Stomach (tissue), 9 donors: ENCODE measurements around the gene TMEM176A. TPM values are rescaled to one million over a fixed set of nuclear protein-coding genes. Genes with fewer than 3 reads are reported as not detected.
"Not testable (repeated sequence)": the region's sequence is repeated elsewhere in the genome, so short reads cannot be mapped to it uniquely, and the experiment has no call there.

Experiments
- DNase-seq, 2 donors: peaks; one replicate each; pipeline versions ENCODE4 v3.0.0 to v3.0.0-alpha.2; 2013 to 2019
- H3K27ac ChIP-seq, 5 donors: fragments of 200-600 bp in 4 of 5; sonication (generic) in 4 of 5; one replicate each; pipeline ENCODE4 v1.5.1; 2013 to 2019; ENCODE audit warnings: mild to moderate bottlenecking in 1 of 5, moderate library complexity in 1 of 5
- H3K27me3 ChIP-seq, 3 donors: fragments of 200-600 bp; sonication (generic); one replicate each; pipeline ENCODE4 v1.5.1; 2017 to 2019; ENCODE audit warnings: mixed run types in 1 of 3
- H3K36me3 ChIP-seq, 4 donors: fragments of 200-600 bp; sonication (generic); 1 replicate in 3 of 4; 2 replicates in 1 of 4; pipeline ENCODE4 v1.5.1; 2016 to 2019
- H3K4me1 ChIP-seq, 4 donors: fragments of 200-600 bp; sonication (generic); one replicate each; pipeline ENCODE4 v1.5.1; 2016 to 2019
- H3K4me3 ChIP-seq, 4 donors: fragments of 200-600 bp; sonication (generic) in 3 of 4; one replicate each; pipeline ENCODE4 v1.5.1; 2016 to 2019; ENCODE audit warnings: mild to moderate bottlenecking in 1 of 4
- H3K9me3 ChIP-seq, 4 donors: fragments of 200-600 bp; sonication (generic); one replicate each; pipeline ENCODE4 v1.5.1; 2016 to 2019
- CTCF ChIP-seq, 7 experiments: fragments of 450-650 bp in 4 of 7; fragments of 200-600 bp in 3 of 7; sonication (generic) in 3 of 7; IDR thresholded peaks; one replicate each; pipeline ENCODE4 v1.5.1; 2016 to 2019; ENCODE audit warnings: antibody characterized with exemption in 7 of 7, control low read depth in 2 of 7, mild to moderate bottlenecking in 1 of 7
- EP300 ChIP-seq: sonication (generic); formaldehyde crosslinking; IDR thresholded peaks from one replicate; pipeline ENCODE4 v1.6.1; 2017; ENCODE audit warnings: antibody characterized with exemption
- POLR2A ChIP-seq, 4 donors: fragments of 450-650 bp; IDR thresholded peaks; one replicate each; pipeline ENCODE4 v1.6.1; 2016; ENCODE audit warnings: antibody characterized with exemption in 4 of 4, control low read depth in 2 of 4, mild to moderate bottlenecking in 1 of 4, moderate library complexity in 1 of 4
- POLR2AphosphoS5 ChIP-seq, 3 donors: sonication (generic); formaldehyde crosslinking; IDR thresholded peaks; one replicate each; pipeline ENCODE4 v1.6.1; 2016; ENCODE audit warnings: antibody characterized with exemption in 3 of 3
- WGBS, 5 donors: extraction: QIAGEN DNeasy Blood & Tissue Kit in 3 of 5; methylation state at CpG; one replicate each; pipeline versions ENCODE4 v1.1.5 to v1.1.7; 2013 to 2018; 5-methylcytosine and 5-hydroxymethylcytosine counted together
- intact Hi-C: fragments of 100-400 bp; cut with DNase I; formaldehyde crosslinking; loops from one replicate; pipeline ENCODE4 v1.15.1; 2023; ENCODE audit warnings: low total_unique reads
- polyA plus RNA-seq, 3 donors: library from polyadenylated mRNA; stranded (reverse); fragments of 200-250 nt; gene quantifications; one replicate each; pipeline ENCODE4 v1.2.3, GENCODE V29; 2013
- total RNA-seq, 5 donors: library from RNA; depleted of rRNA; stranded (reverse); fragments of >200 nt; gene quantifications; one replicate each; pipeline versions ENCODE4 v1.1.0 to v1.2.3, GENCODE V29; 2014 to 2016
- donor health status: healthy with polysubstance abuse.
- donor health status: Bipolar disorder and iron deficiency.
- donor health status: healthy.

The TMEM176A gene
- total and polyA plus RNA-seq, 8 donors, result 14.7 to 116 (median 38.9) TPM

GRCh38 chr7:150759479-150759878 is 41.1 kb upstream of the TMEM176A start:
- DNase-seq, result no peak
- H3K36me3 ChIP-seq, result no peaks in the 10 kb centered on the region
- no peaks in the 10 kb centered on the region for H3K9me3 ChIP-seq
- peaks cover 0 to 4% (median under 1%) of the 10 kb centered on the region in 4 donors for H3K4me1 ChIP-seq
- intact Hi-C loops, result loop anchor here (10.0 kb wide), 1 partner anchor 305 kb away; the partner anchor contains the start of gene GIMAP8
- TF ChIP-seq CTCF (IDR thresholded peaks at IDR 0.05) (no peak), EP300 (no peak), POLR2AphosphoS5 (IDR thresholded peaks at IDR 0.05) (no peak), POLR2A (IDR thresholded peaks at IDR 0.05) (no peak)
- no peak overlapping the region for H3K27ac ChIP-seq
- H3K27me3 ChIP-seq, result no peaks in the 10 kb centered on the region
- 74 to 83% (median 77%) methylated on average over 1 of the region's 1 CpG for WGBS, 5 donors
- no peak overlapping the region for H3K4me3 ChIP-seq

GRCh38 chr7:150766334-150766709 is 34.2 kb upstream of the TMEM176A start:
- TF ChIP-seq CTCF (IDR thresholded peaks at IDR 0.05) (no peak), POLR2A (IDR thresholded peaks at IDR 0.05) (no peak), POLR2AphosphoS5 (IDR thresholded peaks at IDR 0.05) (no peak), EP300 (no peak)
- no peaks in the 10 kb centered on the region for H3K36me3 ChIP-seq
- peaks cover 0 to 12% (median 3%) of the 10 kb centered on the region in 4 donors for H3K4me1 ChIP-seq
- no peaks in the 10 kb centered on the region for H3K27me3 ChIP-seq
- H3K4me3 ChIP-seq, result no peak overlapping the region
- H3K27ac ChIP-seq, result no peak overlapping the region
- no peaks in the 10 kb centered on the region for H3K9me3 ChIP-seq
- no peak for DNase-seq
- intact Hi-C loops, result no loop called here

- no peak overlapping the region for H3K4me3 ChIP-seq
- H3K4me1 ChIP-seq, result peaks cover 0 to 7% (median 3%) of the 10 kb centered on the region in 4 donors
- no peaks in the 10 kb centered on the region for H3K27me3 ChIP-seq
- no peak overlapping the region for H3K27ac ChIP-seq
- no peak for TF ChIP-seq EP300
- TF ChIP-seq POLR2A (IDR thresholded peaks at IDR 0.05), result no peak
- TF ChIP-seq POLR2AphosphoS5 (IDR thresholded peaks at IDR 0.05), result no peak
- TF ChIP-seq CTCF (IDR thresholded peaks at IDR 0.05), result no peak
- intact Hi-C loops, result loop anchor here (10.0 kb wide), 1 partner anchor 95 kb away; no protein-coding TSS in a partner anchor
- 68 to 88% (median 83%) methylated on average over 4 of the region's 4 CpGs for WGBS, 5 donors
- H3K36me3 ChIP-seq, result no peaks in the 10 kb centered on the region
- H3K9me3 ChIP-seq, result peaks cover 0 to 7% (median 4%) of the 10 kb centered on the region in 4 donors
- no peak for DNase-seq
Observed at GRCh38 chr7:150769768-150770167, 30.8 kb upstream of the TMEM176A start.

- H3K36me3 ChIP-seq, DNase-seq, H3K27me3 ChIP-seq, H3K4me3 ChIP-seq, H3K27ac ChIP-seq, H3K9me3 ChIP-seq: not testable (repeated sequence)
- 79 to 91% (median 84%) methylated on average over 1 of the region's 1 CpG for WGBS, 5 donors
- H3K4me1 ChIP-seq, result peaks cover 0 to 12% (median 4%) of the 10 kb centered on the region in 4 donors
- intact Hi-C loops, result loop anchor here (10.0 kb wide), 1 partner anchor 91 kb away; no protein-coding TSS in a partner anchor
Observed at GRCh38 chr7:150774131-150774530, 26.4 kb upstream of the TMEM176A start.

- TF ChIP-seq CTCF (IDR thresholded peaks at IDR 0.05) (no peak), POLR2A (IDR thresholded peaks at IDR 0.05) (no peak), EP300 (no peak), POLR2AphosphoS5 (IDR thresholded peaks at IDR 0.05) (no peak)
- DNase-seq, result no peak
- intact Hi-C loops, result loop anchor here (10.0 kb wide), 1 partner anchor 87 kb away; no protein-coding TSS in a partner anchor
Observed at GRCh38 chr7:150778014-150778737, 22.4 kb upstream of the TMEM176A start.

More at GRCh38 chr7:150778014-150778737, 22.4 kb upstream of the TMEM176A start:
- H3K27ac ChIP-seq, result no peak overlapping the region
- H3K4me1 ChIP-seq, result peaks cover 0 to 22% (median 10%) of the 10 kb centered on the region in 4 donors
- H3K27me3 ChIP-seq, result no peaks in the 10 kb centered on the region
- H3K9me3 ChIP-seq, result peaks cover 0 to 7% (median 4%) of the 10 kb centered on the region in 4 donors
- 41 to 56% (median 45%) methylated on average over 8 of the region's 8 CpGs for WGBS, 5 donors
- no peak overlapping the region for H3K4me3 ChIP-seq
- no peaks in the 10 kb centered on the region for H3K36me3 ChIP-seq
